NCI-H774 (cell line): ENCODE results near the gene GEMIN2.
"Not testable (repeated sequence)": the region's sequence is repeated elsewhere in the genome, so short reads cannot be mapped to it uniquely, and the experiment has no call there.

ENCODE experiments used
- DNase-seq: peaks from one replicate; lab custom pipeline; 2025; lab: John Stamatoyannopoulos, UW

The GEMIN2 gene

GRCh38 chr14:39113685-39114072 lies 444 bp upstream of the GEMIN2 start:
- DNase-seq = no peak

- no peak for DNase-seq
Measured at GRCh38 chr14:39122330-39123138, 8.4 kb downstream of the GEMIN2 start.

DNA sequence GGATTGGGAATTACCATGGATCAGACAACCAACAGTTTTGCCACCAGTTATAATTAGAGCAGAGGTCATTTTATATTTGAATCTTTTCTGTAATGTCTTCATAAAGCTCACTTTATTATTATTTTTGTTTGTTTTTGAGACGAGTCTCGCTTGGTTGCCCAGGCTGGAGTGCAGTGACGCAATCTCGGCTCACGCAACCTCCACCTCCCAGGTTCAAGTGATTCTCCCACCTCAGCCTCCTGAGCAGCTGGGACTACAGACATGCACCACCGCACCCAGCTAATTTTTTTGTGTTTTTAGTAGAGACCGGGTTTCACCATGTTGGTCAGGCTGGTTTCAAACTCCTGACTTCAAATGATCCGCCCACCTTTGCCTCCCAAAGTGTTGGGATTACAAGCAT lies 23.7 kb downstream of the GEMIN2 start:
- DNase-seq = not testable (repeated sequence)

- no peak for DNase-seq
Measured at GRCh38 chr14:39138440-39138839, 24.3 kb downstream of the GEMIN2 start.

DNA sequence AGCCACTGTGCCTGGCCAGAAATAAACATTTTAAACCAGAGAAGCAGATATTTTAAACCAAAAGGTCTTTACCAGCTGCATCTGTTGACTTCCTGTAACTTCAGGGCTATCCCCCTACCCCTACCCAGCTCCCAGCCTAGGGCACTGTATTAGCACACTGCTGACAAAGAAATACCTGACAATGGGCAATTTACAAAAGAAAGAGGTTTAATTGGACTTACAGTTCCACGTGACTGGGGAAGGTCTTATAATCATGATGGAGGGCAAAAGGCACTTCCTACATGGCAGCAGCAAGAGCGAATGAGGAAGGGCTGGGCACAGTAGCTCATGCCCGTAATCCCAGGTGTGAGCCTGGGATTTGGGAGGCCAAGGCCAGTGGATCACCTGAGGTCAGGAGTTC lies 26.0 kb downstream of the GEMIN2 start:
- DNase-seq = no peak

- DNase-seq = not testable (repeated sequence)
Measured at GRCh38 chr14:39141623-39142022, 27.5 kb downstream of the GEMIN2 start.

DNA sequence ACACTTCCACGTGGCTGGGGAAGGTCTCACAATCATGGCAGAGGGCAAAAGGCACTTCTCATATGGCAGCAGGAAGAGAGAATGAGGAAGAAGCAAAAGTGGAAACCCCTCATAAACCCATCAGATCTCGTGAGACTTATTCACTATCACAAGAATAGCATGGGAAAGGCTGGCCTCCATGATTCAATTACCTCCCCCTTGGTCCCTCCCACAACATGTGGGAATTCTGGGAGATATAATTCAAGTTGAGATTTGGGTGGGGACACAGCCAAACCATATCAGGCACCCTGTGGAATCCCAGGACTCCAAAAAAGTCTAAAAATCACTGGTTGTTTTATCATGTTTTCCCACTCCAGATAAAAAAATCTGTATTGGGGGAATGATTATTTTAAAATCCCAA lies 29.1 kb downstream of the GEMIN2 start:
- not testable (repeated sequence) for DNase-seq

GRCh38 chr14:39145266-39145966 lies 31.3 kb downstream of the GEMIN2 start:
- DNase-seq = no peak

GRCh38 chr14:39154594-39155189 lies 40.6 kb downstream of the GEMIN2 start:
- no peak for DNase-seq

DNA sequence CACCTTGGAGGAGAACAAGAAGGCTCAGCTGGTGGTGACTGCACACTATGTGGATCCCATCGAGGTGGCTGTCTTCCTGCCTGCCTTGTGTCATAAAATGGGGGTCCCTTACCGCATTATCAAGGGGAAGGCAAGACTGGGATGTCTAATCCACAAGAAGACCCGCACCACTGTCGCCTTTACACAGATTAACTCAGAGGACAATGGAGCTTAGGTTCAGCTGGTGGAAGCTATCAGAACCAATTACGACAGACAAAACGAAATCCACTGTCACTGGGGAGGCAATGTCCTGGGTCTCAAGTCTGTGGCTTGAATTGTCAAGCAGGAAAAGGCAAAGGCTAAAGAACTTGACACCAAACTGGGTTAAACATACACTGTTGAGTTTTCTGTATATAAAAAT lies 43.4 kb downstream of the GEMIN2 start:
- no peak for DNase-seq

GRCh38 chr14:39158222-39158858 lies 44.2 kb downstream of the GEMIN2 start:
- no peak for DNase-seq

GRCh38 chr14:39160494-39160893 lies 46.4 kb downstream of the GEMIN2 start:
- no peak for DNase-seq

DNA sequence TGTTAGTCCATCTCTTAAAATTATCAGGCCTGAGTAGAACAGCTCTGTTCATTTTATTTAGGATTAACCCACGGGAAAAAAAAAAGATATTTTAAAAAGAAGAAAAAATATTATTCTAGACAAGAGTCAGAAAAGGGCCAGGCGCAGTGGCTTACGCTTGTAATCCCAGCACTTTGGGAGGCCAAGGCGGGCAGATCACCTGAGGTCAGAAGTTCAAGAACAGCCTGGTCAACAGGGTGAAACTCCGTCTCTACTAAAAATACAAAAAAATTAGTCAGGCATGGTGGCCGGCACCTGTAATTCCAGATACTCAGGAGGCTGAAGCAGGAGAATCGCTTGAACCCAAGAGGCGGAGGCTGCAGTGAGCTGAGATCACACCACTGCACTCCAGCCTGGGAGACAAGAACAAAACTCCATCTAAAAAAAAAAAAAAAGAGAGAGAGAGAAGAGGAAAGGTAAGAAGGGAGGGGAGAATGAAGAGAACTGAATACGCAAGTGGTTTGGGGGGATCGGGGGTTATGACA lies 53.7 kb downstream of the GEMIN2 start:
- DNase-seq = not testable (repeated sequence)

DNA sequence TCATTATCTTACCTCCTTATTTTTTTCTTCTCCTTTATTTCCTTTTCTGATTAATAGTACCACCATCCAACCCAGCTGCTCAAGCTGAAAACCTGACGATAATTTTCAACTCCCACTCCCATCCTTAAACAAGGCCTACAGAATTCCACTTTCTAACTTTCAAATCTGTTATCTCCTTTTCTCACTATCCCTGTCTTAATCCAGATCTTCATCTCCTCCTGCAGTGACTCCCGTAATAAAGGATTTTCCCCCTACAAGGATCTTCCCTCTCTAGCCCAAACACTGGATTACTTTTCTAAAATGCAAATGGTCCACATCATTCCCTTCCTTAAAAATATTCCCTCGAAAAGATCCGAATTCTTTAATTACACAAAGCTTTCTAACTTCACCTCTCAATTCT lies 54.5 kb downstream of the GEMIN2 start:
- DNase-seq = no peak

GRCh38 chr14:39169541-39169900 lies 55.4 kb downstream of the GEMIN2 start:
- DNase-seq = no peak

DNA sequence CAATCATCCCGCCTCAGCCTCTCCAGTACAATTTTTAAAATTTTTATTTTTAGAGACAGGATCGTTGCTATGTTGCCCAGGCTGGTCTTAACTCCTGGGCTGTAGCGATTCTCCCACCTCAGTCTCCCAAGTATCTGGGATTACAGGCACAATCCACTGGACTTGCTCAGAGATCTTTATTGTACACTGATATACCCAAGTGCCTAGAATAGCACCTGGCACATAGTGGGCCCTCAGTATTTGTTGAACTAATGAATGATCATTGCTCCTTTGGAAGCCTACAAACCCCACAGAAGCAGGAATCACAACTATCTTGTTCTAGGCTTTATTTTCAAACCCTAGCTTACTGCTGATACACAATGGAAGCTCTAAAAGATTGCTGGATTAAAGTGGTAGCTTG lies 59.1 kb downstream of the GEMIN2 start:
- no peak for DNase-seq

- peak; percentile 99 for DNase-seq
Measured at GRCh38 chr14:39174560-39175444, 60.7 kb downstream of the GEMIN2 start, which contains the start of gene PNN. Gene PNN (plus strand): TSS chr14:39175254. CDS start chr14:39175280, 26 bp downstream.

DNA sequence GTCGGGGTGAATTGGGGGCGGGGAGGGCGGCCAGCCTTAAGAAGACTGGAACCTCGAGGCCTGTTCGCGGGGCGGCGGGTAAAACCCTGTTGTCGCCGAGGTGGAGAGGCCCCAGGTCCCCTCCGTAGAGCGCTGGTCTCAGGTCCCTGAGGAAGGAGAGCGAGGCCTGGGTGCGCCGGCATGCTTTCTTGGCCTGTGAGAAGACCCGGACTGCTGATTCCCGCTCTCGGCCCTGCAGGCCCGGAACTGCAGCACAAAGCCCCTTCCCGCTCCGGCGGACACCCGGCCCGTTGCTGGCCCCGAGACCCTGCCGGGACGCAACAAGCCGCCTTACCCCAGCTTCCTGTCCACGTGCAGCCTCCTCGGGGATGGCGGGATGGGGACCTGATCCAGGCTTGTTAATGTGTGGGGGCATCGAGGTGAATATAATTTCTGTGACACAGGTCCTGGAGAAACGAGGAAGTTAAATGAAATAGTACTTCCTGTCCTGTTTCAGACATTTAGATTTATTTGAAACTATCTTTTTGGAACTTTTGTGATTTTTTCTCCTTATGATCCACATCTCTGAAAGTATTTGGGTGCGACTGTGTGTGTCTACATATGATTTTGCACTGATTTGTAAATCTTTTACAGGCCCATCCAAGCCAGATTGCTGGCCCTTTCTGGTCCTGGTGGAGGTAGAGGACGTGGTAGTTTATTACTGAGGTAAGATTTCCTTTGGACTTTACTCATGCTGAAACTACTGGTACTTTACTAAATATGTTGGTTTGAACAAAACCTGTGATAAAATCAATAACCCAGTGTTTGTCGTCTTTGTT lies 61.5 kb downstream of the GEMIN2 start:
- peak; percentile 23 for DNase-seq

- DNase-seq = no peak
Measured at GRCh38 chr14:39176263-39177167, 62.4 kb downstream of the GEMIN2 start.
